ENCODE measurements around the gene BDH1.
"Not testable (repeated sequence)": the region's sequence is repeated elsewhere in the genome, so short reads cannot be mapped to it uniquely, and the experiment has no call there.

The BDH1 gene

DNA sequence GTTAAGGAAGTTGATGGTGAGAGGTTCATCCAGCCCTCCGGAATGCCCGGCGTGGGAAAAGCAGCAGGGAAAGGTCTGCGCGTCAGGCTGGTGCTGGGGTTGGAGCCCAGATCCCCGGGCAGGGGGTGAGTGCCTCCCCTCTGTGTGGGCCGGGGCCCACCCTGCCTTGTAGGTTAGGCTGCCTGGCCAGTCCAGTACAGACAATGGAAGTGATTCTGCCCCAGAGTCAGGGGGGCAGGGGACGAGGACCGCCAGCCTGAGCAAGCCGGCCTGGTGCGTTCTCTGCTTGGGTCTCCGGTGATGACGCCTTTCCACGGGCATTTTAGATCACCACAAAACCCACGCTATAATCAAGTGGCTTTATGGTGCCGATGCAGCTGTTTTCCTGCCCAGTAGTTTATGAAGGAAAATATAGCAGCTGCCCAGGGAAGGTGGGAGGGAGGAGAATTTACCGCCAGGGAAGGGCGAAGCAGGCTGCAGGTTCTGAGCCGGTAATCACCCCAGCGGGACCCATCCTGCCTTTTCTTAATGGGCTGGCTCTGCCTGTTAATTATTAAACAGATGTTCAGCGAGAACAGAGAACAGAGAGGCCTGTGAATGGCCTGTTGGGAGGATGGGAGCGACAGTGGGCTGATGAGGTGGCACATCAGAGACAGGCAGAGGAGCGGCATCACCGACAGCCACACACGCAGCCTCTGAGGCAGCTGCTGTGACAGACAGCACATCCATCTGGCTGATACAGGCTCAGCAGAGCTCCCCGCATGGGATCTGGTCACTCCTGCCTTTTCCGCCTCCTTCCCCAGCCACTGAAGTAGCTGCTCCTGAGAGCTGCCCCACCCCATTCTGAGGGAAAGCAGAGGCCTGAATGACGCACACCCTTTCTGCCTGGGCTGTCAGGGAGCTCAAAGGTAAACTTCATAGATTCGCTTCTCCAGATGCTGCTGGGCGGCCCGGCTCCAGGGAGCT, 35.2 kb downstream of the BDH1 start:
- peak; percentile 96 to 99 for DNase-seq

DNA sequence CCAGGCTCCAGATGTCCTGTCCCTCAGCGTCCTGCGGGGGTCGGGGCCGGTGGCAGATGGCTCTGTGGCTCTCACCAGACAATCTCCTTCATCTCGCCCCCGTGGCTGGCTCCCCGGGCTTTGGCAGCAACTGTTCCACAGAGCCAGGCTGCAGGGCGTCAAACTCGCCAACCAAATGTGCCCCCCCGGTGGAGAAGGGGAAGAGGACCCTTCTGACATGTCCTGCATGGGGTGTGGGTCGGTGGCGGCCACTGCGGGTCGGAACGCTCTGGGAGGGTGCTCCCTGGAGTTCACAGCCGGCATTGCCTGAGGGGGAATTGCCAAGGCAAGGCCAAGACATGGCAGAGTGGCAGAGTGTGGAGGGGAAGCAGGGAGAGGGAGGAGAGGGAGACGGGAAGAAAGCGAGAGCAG, 36.0 kb downstream of the BDH1 start:
- DNase-seq = peak; percentile 86 to 91

DNA sequence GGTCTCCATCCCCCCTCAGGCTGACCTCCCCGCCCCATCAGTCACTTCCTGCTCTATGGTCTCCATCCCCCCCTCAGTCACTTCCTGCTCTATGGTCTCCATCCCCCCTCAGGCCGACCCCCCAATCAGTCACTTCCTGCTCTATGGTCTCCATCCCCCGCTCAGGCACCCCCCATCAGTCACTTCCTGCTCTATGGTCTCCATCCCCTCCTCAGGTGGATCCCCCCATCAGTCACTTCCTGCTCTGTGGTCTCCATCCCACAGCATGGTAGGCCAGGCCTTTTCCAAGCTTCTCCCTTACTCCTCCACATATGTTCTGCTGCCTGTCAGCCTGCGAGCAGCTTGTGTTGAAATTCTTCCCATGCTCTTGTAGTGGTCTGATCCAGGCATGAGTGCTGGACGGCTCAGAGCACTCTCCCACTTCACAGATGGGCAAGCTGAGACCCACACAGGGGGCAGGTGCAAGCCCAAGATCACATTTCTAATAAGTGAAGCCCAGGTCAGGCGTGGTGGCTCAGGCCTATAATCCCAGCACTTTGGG, 36.8 kb downstream of the BDH1 start:
- DNase-seq = peak in 1 of 2 experiments; percentile 41

DNA sequence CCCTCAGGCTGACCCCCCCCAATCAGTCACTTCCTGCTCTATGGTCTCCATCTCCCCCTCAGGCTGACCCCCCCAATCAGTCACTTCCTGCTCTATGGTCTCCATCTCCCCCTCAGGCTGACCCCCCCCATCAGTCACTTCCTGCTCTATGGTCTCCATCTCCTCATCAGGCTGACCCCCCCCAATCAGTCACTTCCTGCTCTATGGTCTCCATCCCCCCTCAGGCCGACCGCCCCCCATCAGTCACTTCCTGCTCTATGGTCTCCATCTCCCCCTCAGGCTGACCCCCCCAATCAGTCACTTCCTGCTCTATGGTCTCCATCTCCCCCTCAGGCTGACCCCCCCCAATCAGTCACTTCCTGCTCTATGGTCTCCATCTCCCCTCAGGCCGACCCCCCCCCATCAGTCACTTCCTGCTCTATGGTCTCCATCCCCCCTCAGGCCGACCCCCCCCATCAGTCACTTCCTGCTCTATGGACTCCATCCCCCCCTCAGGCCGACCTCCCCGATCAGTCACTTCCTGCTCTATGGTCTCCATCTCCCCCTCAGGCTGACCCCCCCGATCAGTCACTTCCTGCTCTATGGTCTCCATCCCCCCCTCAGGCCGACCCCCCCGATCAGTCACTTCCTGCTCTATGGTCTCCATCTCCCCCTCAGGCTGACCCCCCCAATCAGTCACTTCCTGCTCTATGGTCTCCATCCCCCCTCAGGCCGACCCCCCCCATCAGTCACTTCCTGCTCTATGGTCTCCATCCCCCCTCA, 37.7 kb downstream of the BDH1 start:
- DNase-seq = not testable (repeated sequence)

DNA sequence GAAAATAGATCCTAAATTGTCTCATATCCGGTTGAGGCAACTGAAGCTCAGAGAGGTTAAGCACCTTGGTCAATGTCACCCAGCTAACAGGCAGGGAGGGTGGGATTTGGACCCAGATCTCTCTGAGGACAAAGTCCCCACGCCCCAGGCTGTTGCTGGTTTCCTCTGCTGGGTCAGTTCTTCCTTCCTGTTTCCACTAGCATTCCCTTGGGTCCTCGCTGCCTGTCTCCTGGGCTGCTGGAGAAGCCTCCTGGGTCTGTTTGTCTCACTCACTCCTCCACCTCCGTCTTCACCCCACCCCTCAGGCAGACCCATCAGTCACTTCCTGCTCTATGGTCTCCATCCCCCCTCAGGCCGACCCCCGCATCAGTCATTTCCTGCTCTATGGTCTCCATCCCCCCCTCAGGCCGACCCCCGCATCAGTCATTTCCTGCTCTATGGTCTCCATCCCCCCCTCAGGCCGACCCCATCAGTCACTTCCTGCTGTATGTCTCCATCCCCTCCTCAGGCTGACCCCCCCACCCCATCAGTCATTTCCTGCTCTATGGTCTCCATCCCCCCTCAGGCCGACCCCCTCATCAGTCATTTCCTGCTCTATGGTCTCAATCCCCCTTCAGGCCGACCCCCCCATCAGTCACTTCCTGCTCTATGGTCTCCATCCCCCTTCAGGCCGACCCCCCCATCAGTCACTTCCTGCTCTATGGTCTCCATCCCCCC, 38.7 kb downstream of the BDH1 start:
- not testable (repeated sequence) for DNase-seq

DNA sequence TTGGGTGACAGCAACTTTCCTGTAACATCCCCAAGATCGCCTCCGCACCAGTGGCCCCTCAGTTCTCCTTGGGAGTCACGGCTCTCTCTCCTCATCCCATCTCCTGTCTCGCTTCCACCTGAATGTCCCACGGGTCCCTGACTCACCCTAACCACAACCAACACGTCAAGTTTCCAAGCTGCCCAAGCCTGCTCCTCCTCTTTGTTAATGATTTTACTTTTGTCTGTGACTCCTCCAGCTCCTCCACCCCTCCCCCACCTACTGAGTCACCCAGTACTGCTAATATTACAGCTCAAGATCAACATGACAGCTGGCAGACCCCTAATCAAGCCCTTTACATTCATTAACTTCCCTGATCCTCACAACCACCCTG, 39.3 kb downstream of the BDH1 start:
- peak; percentile 96 to 99 for DNase-seq

DNA sequence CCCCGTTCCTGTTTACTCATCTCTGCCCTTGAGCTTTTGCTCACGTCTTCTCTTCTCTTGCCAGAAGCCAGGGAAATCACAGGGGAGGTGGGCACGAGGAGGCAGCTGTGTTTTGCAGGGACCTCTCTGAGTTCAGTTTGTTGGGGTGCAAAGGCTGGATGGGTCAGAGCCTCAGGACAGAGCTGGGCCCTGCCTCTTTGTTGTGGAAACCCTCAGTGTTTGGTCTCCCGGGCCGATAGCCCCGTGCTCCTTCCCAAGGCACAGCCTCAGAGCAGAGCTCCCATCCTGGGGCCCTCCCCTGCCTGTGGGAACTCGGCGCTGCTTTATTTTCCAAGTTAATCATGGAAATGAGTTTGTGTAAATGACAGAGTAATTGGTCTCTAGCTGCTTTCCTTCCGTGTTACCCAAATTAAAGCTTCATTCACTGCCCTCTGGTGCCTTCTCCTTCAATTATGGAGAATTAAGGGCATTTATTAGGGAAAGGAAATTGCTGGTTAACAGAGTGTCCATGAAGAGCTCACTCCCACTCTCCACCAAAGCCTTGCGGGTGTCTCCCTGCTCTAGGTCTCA, 40.9 kb downstream of the BDH1 start:
- no peak for DNase-seq

DNA sequence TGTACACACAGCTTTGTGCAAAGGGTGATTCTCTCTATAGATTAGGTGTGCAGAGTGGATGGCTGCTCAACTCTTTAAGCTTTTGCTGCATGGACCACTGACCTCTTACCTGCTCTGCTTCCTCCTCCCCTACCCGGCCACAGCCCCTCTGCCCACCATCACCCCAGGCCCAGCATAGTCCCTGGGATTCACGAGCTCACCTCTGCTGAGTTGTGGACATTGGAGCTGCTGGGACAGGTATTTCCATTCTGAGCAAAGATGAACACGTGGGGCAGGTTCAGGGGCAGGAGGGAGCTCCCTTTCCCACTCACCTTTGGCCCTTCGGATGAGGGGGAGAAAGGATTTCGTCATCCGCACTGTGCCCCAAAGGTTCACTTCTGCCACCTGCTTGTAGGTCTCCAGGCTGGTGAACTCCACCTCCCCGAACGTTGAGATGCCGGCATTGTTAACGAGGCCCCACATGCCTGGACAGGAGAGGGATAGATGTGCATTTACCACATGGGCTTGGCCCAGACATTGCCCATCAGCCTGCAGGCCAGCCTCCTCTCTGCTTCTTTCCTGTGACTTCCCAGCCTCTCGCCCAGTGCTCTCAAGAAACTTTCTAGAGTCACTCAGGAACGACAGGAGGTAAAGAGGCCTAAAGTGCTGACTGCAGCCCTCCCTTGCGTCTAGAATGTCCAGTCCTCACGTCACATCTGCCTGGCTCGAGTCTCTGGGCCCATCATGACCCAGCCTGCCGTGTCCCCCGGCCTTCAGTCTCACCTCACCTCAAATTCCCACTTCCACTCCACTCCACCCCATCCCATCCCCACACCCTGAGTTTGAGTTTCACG, 41.6 kb downstream of the BDH1 start:
- DNase-seq = no peak

DNA sequence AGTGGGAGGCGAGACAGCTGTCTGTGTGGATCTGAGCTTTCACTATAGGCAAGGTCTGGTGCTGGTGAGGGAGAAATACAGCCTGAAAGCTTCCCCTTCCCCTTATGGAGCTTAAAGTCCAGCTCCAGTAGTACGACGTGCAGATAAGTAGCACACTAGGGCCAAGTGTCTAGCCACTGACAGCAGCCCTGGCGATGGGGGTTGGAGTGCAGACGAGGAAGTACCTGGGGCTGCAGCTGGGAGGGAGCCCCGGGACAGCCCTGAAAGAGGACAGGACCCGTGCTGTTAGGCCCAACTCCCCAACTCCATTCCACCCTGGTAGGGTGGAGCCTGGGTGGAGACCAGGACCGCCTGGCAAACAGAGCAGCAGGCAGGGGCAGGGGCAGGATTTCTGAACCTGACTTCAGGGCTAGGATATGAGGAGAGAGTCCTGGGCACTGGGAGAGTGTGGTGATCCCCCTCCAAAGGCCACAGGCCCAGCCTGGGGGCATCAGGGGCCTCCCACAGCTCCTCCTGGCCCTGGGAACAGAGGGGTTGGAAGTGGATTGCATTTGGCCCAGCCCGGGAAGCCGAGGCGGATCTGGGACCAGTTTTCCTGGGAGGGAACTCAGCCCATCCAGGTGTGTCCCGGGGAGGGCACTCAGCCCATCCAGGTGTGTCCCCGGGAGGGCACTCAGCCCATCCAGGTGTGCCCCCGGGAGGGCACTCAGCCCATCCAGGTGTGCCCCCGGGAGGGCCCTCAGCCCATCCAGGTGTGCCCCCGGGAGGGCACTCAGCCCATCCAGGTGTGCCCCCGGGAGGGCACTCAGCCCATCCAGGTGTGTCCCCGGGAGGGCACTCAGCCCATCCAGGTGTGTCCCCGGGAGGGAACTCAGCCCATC, 42.8 kb downstream of the BDH1 start:
- no peak for DNase-seq

DNA sequence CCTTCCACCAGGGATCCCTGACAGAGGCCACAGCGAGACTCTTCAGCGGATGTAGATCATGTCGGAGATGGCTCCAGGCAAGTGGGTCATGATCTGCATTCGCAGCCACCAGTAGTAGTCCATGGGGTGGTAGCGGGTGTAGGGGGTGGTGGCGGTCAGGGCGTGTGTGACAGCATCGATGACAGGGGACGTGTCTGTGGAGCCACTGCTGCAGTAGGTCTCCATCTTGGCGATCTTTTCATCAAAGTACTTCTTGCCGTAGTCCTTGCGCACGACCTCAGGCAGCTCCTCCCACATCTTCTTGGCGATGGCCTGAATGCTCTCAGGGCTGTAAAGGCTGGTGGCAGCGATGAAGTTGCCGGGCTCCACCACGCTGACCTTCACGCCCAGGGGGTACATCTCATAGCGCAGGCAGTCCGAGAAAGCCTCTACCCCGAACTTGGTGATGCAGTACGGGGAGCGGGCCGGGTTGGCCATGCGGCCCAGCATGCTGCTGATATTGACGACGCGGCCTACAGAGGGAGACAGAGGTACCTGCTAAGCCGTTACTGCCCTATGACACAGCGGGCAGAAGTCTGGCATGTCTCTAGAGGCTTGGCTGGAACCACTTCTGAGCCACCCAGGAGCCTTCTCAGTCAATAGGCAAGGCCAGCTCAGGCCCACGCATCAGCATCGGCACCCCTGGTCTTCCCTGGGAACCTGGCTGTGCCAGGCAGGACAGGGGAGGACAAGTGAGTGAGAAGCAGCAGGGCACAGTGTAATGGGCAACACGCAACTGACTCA, 43.7 kb downstream of the BDH1 start:
- DNase-seq = no peak

DNA sequence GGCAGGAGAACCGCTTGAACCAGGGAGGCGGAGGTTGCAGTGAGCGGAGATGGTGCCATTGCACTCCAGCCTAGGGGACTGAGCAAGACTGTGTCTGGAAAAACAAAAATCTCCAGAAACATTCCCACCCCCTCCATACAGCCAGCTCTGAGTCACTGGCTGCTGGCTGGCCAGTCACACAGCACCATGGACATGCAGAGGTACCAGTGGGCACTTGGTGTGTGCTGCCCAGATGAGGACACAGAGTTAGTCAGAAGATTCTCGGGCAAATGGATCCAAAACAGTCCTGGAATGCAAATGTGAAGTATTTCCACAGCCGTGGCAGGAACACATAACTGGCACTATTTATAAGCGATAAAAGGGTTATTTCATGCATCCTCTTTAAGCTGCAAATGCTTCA, 44.6 kb downstream of the BDH1 start:
- no peak for DNase-seq

DNA sequence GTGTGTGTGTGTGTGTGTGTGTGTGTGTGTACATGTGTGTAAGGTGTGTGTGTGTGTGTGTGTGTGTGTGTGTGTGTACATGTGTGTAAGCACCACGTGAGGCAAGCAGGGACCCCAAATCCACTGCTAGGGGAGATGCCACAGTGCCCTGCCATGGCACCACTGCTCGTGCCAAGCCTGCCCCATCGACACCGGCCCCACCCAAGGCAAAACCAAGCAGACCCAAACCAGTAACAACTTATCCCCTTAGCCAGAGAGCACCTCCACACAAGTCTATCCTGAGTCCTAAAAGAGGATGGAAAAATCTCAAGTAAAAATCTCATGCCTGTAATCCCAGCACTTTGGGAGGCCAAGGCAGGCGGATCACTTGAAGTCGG, 45.1 kb downstream of the BDH1 start:
- no peak for DNase-seq

DNA sequence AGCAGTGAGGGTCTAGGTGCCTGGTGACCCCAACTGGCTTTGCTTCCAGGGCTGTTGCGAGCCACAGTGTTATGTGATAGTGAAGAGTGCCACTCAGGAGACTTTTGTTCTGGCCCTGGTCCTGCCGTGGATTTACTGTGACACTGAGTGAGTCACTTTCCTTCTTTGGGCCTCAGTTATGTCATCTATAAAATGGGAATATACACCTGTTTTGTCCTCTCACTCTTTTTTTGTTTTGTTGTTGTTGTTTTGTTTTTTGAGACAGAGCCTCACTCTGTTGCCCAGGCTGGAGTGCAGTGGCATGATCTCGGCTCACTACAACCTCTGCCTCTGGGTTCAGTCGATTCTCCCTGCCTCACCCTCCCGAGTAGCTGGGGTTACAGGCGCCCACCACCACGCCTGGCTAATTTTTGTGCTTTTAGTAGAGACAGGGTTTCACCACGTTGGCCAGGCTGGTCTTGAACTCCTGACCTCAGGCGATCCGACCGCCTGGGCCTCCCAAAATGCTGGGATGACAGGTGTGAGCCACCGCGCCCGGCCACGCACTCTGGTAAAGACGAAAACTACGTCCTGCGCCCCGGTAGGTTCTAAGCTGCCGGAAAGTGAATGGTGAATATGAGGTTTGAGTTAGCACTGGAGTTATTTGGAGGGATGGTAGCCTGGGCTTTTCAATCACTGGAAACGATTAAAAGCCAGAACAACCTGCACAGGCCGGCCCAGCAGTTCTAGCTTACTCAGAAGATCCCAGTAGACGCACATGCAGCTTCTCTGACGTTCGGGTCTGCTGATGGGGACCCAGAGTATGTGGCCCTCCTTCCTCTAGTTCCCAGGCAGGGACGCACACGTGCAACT, 46.6 kb downstream of the BDH1 start:
- no peak for DNase-seq

DNA sequence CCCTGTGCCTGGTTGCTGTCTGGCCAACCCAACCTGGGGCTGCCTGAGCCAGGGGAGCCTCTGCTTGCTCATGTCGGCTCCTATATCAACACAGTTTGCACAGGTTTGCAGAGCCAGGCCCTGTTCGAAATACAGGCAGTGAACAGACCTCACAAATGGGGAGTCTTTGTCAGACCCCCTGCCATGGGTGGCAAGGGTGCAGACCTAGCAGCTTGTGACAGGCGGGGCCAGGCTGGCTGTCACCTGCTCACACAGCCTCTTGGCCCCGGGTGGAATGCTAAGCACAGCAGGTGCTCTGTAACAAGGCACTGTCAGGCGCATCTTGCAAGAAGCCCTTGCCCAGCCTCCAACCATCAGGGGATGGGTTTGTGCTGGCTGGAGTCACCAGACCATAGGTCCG, 47.3 kb downstream of the BDH1 start:
- DNase-seq = peak; percentile 71 to 90

DNA sequence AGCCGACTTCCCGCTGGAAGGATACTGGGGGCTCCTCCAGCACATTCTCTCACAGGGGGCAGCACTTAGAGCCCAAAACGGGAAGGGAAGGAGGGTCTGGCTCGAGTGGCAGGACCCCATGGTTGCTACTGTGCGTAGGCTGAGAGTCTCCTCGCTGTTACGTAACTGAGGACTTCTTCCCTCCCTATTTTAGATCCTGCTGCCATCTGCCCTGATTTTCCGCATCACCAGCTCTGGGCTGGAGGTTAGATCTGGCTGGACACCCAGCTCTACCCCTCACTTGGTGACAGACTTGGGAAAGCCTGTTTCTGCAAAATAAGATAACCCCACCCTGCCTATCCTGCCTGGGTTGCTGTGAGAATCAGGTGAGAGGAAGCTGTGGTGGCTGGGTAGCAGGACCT, 47.7 kb downstream of the BDH1 start:
- DNase-seq = peak; percentile 70 to 83

DNA sequence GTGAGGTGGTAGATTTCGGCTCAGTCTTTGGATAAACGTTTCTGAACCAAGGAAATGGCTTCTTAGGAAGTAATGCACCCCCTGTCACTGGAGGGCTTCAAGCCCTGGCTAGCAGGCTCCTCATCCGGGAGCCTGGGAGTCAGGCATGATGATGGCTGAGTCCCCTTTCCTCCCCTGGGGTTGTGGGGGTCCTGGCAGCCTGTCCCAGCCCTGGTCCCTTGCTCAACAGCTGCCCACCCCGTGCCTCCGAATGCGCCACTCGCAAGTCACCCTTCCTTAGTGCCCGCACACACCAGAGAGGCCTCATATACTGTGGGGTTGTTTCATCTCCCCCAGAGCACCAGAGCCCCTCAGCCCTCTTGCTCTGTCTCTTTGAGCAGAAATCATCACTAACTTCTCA, 48.2 kb downstream of the BDH1 start:
- DNase-seq = no peak

DNA sequence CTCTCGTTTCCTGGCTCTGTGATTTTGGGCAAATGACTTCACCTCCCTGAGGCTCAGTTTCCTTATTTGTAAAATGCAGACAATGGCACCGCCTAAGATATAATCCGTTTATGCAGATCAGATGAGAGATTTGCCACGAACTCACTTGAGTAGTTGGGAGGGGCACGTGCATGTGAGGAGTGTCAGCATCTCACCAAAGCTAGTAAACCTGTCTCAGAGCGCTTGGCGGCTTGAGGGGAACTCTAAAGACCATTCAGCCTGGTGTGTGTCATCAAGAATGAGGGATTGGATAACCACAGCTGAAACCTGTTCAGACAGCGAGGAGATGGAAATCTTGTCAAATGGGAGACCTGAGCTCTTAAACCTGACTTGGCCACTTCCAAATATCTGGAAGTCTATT, 48.7 kb downstream of the BDH1 start:
- peak; percentile 93 to 96 for DNase-seq

DNA sequence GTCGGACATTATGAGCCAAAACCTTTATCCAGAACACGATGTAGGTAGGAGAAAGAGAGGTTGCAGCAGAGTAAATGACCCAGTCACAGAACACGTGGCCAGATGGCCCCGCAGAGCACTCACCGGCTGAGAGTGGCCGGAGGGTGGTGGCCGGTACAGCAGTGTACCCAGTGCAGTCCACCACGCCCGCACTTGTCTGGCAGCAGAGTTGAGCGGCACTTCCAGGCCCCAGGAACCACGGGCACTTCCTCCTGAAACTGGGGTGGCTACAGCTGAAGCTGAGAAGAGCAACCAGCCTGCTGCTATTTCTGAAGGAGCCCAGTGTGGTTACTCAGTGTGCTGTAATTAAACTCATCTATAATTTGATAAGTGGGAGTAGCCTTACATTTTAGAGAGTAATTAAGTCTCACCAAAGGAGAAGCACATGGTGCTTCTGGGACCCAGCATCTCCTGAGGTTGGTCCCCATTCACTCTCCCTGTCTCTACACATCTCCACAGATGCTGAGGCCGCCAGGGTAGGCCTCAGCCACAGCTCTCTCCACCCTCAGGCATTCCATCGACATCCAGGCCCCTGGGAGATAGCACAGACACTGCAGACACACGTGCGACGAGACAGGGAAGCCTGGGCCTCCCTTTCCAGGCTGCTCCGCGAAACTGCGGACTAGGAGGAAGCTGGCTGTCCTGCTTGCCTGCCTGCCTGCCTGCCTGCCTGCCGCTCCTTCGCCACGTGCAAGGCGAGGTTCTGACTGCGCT, 49.8 kb downstream of the BDH1 start:
- DNase-seq = peak in 1 of 2 experiments; percentile 30

Measured in NCI-H524 (cell line).